Measurements from ENCODE around the gene ACTR3C.
A peak's percentile ranks its signal among the peaks of the same experiment; 100 is the strongest.

ACTR3C gene

DNA sequence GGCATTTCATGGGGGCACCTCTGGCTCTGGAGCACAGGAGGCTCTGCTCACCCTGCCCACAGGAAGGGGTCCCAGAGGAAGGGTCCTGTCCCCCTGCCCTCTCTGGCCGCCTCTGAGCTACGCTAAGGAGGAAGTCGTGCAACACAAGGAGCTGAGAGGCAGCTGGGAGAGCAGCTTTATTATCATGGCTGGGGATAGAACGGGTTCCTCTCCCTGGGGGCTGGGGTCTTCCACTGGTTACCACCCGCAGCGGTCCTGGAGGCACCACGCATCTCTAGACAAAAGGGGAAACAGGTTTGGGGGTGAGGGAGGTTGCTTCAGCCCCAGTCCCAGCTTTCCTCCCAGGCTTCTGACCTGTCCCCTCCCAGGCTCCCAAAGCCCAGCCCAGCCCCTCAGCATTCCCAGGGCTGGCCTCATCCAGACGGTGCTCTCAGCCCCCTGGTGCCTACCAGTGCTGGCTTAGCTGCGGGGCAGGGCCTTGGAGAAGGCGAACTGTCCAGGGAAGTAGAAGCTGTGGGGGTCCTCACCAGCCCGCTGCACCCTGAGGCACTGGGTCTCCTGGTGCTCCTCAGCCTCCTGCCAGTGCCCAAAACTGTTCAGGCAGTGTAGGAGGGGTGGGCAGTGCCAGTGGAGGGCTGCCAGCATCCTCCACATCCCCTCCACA is 15.0 kb upstream of the ACTR3C start:
- no peak overlapping the region for H2BK12ac ChIP-seq (ENCODE audit: low read length in 2 of 2)
- no peak overlapping the region for H3K9ac ChIP-seq (ENCODE audit: low read length)
- H2AK5ac ChIP-seq (ENCODE audit: low read length, severe bottlenecking): no peak overlapping the region
- no peak overlapping the region for H3K27ac ChIP-seq (ENCODE audit: low read length, poor library complexity, severe bottlenecking)
- no peak overlapping the region for H4K91ac ChIP-seq (ENCODE audit: low read length)
- peaks cover 14% of the 10 kb centered on the region for H3K9me3 ChIP-seq (ENCODE audit: control insufficient read depth, low read length)
- no peak for DNase-seq
- peaks cover 52 to 68% of the 10 kb centered on the region in 2 experiments for H3K27me3 ChIP-seq (ENCODE audit: control insufficient read depth in 1 of 2, insufficient read depth in 1 of 2, low read length in 2 of 2)
- no peak overlapping the region for H2AFZ ChIP-seq (ENCODE audit: low read depth, low read length)
- H3K23ac ChIP-seq (ENCODE audit: low read length in 2 of 2): peak overlapping the region in 1 of 2 experiments; percentile 91
- no peaks in the 10 kb centered on the region for H3K36me3 ChIP-seq (ENCODE audit: control insufficient read depth in 1 of 2, insufficient read depth in 2 of 2, low read depth in 1 of 2, low read length in 2 of 2)
- 71% methylated on average over 7 of the region's 11 CpGs for WGBS
- H2BK15ac ChIP-seq (ENCODE audit: low read depth, poor library complexity, severe bottlenecking): peak overlapping the region; percentile 26
- peaks cover 22% of the 10 kb centered on the region for H3K4me1 ChIP-seq (ENCODE audit: control insufficient read depth, insufficient read depth, low read depth, low read length)
- H3K14ac ChIP-seq (ENCODE audit: low read length in 2 of 2): no peak overlapping the region
- no peak overlapping the region for H3K4me3 ChIP-seq (ENCODE audit: insufficient read depth in 1 of 2, low read depth in 1 of 2, low read length in 2 of 2)
- H3K4ac ChIP-seq (ENCODE audit: low read depth in 1 of 2, low read length in 2 of 2): no peak overlapping the region
- H3K18ac ChIP-seq (ENCODE audit: low read depth in 1 of 2, low read length in 2 of 2): no peak overlapping the region
- H2BK5ac ChIP-seq (ENCODE audit: low read depth, low read length, poor library complexity, severe bottlenecking): no peak overlapping the region
- peak overlapping the region; percentile 13 for H2BK120ac ChIP-seq (ENCODE audit: low read depth, low read length)
- no peaks in the 10 kb centered on the region for H3K79me1 ChIP-seq (replicated peaks; ENCODE audit: low read length, poor library complexity, severe bottlenecking)
- no peak overlapping the region for H4K8ac ChIP-seq (ENCODE audit: low read length)
- H3K4me2 ChIP-seq (ENCODE audit: low read length, poor library complexity, severe bottlenecking): no peak overlapping the region

DNA sequence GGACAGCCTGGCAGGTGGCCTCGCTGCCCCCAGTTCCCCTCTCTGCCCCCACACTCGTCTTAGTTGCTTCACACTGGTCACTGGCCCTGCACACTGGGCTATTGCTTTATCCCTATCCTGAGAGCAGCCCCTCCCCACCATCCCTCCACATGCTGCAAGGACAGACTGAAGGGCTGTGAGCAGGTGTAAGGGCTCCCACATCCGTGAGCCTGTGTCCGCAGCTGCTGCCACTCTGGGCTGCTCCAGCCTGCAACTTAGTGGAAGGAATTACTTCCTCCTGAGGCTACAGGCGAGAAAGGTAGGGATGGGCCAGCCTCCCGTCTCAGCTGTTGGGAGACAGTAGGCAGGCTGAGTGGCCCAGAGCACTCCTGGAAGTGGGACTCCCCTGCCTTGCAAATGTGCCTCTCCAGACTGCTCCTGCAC is 14.3 kb upstream of the ACTR3C start:
- Histone ChIP-seq H3K18ac (ENCODE audit: low read depth in 1 of 2, low read length in 2 of 2) (no peak overlapping the region), H3K23ac (ENCODE audit: low read length in 2 of 2) (no peak overlapping the region), H3K36me3 (ENCODE audit: control insufficient read depth in 1 of 2, insufficient read depth in 2 of 2, low read depth in 1 of 2, low read length in 2 of 2) (no peaks in the 10 kb centered on the region), H3K4me1 (ENCODE audit: control insufficient read depth, insufficient read depth, low read depth, low read length) (peaks cover 22% of the 10 kb centered on the region), H2AK5ac (ENCODE audit: low read length, severe bottlenecking) (no peak overlapping the region), H2BK15ac (ENCODE audit: low read depth, poor library complexity, severe bottlenecking) (no peak overlapping the region), H3K4me3 (ENCODE audit: insufficient read depth in 1 of 2, low read depth in 1 of 2, low read length in 2 of 2) (no peak overlapping the region), H3K4me2 (ENCODE audit: low read length, poor library complexity, severe bottlenecking) (no peak overlapping the region), H3K27ac (ENCODE audit: low read length, poor library complexity, severe bottlenecking) (no peak overlapping the region), H2BK5ac (ENCODE audit: low read depth, low read length, poor library complexity, severe bottlenecking) (no peak overlapping the region), H2BK120ac (ENCODE audit: low read depth, low read length) (peak overlapping the region; percentile 13), H3K14ac (ENCODE audit: low read length in 2 of 2) (no peak overlapping the region), H3K4ac (ENCODE audit: low read depth in 1 of 2, low read length in 2 of 2) (no peak overlapping the region), H3K9ac (ENCODE audit: low read length) (no peak overlapping the region), H4K8ac (ENCODE audit: low read length) (no peak overlapping the region), H3K27me3 (ENCODE audit: control insufficient read depth in 1 of 2, insufficient read depth in 1 of 2, low read length in 2 of 2) (peaks cover 48 to 62% of the 10 kb centered on the region in 2 experiments), H2AFZ (ENCODE audit: low read depth, low read length) (no peak overlapping the region), H3K79me1 (replicated peaks; ENCODE audit: low read length, poor library complexity, severe bottlenecking) (no peaks in the 10 kb centered on the region), H2BK12ac (ENCODE audit: low read length in 2 of 2) (no peak overlapping the region), H4K91ac (ENCODE audit: low read length) (no peak overlapping the region), H3K9me3 (ENCODE audit: control insufficient read depth, low read length) (peaks cover 8% of the 10 kb centered on the region)
- DNase-seq: no peak
- WGBS: 83% methylated on average over 6 of the region's 6 CpGs

DNA sequence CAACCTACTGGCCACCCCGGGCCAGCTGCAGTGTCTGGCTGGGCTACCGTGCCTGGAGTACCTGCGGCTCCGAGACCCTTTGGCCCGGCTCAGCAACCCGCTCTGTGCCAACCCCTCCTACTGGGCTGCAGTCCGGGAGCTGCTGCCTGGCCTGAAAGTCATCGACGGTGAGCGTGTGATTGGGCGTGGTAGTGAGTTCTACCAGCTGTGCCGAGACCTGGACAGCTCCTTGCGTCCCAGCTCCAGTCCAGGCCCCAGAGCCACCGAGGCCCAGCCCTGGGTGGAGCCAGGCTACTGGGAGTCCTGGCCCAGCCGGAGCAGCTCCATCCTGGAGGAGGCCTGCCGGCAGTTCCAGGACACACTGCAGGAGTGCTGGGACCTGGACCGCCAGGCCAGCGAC is 13.8 kb upstream of the ACTR3C start:
- Histone ChIP-seq H3K79me1 (replicated peaks; ENCODE audit: low read length, poor library complexity, severe bottlenecking) (no peaks in the 10 kb centered on the region), H3K23ac (ENCODE audit: low read length in 2 of 2) (no peak overlapping the region), H3K9ac (ENCODE audit: low read length) (no peak overlapping the region), H3K27ac (ENCODE audit: low read length, poor library complexity, severe bottlenecking) (no peak overlapping the region), H3K36me3 (ENCODE audit: control insufficient read depth in 1 of 2, insufficient read depth in 2 of 2, low read depth in 1 of 2, low read length in 2 of 2) (no peaks in the 10 kb centered on the region), H2AK5ac (ENCODE audit: low read length, severe bottlenecking) (no peak overlapping the region), H4K8ac (ENCODE audit: low read length) (no peak overlapping the region), H3K4me2 (ENCODE audit: low read length, poor library complexity, severe bottlenecking) (no peak overlapping the region), H2BK12ac (ENCODE audit: low read length in 2 of 2) (peak overlapping the region in 1 of 2 experiments; percentile 24), H2BK5ac (ENCODE audit: low read depth, low read length, poor library complexity, severe bottlenecking) (no peak overlapping the region), H4K91ac (ENCODE audit: low read length) (peak overlapping the region; percentile 25), H2AFZ (ENCODE audit: low read depth, low read length) (no peak overlapping the region), H3K14ac (ENCODE audit: low read length in 2 of 2) (no peak overlapping the region), H3K4me1 (ENCODE audit: control insufficient read depth, insufficient read depth, low read depth, low read length) (peaks cover 22% of the 10 kb centered on the region), H3K9me3 (ENCODE audit: control insufficient read depth, low read length) (peaks cover 3% of the 10 kb centered on the region), H3K27me3 (ENCODE audit: control insufficient read depth in 1 of 2, insufficient read depth in 1 of 2, low read length in 2 of 2) (peaks cover 43 to 57% of the 10 kb centered on the region in 2 experiments), H3K18ac (ENCODE audit: low read depth in 1 of 2, low read length in 2 of 2) (no peak overlapping the region), H3K4me3 (ENCODE audit: insufficient read depth in 1 of 2, low read depth in 1 of 2, low read length in 2 of 2) (no peak overlapping the region), H3K4ac (ENCODE audit: low read depth in 1 of 2, low read length in 2 of 2) (no peak overlapping the region), H2BK15ac (ENCODE audit: low read depth, poor library complexity, severe bottlenecking) (no peak overlapping the region), H2BK120ac (ENCODE audit: low read depth, low read length) (no peak overlapping the region)
- DNase-seq: no peak
- 93% methylated on average over 18 of the region's 18 CpGs for WGBS

DNA sequence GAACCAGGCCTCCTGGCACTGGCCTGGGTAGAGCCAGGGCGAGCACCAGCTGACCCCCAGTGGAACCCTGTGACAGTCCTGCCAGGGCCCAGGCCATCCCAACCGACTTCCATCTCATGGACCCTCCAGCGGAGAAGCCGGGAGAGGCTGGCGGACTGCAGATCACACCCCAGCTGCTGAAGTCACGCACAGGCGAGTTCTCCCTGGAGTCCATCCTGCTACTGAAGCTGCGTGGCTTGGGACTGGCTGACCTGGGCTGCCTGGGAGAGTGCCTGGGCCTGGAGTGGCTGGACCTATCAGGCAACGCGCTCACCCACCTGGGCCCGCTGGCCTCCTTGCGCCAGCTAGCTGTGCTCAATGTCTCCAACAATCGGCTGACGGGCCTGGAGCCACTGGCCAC is 13.4 kb upstream of the ACTR3C start:
- Histone ChIP-seq H2BK15ac (ENCODE audit: low read depth, poor library complexity, severe bottlenecking) (peak overlapping the region; percentile 6), H3K36me3 (ENCODE audit: control insufficient read depth in 1 of 2, insufficient read depth in 2 of 2, low read depth in 1 of 2, low read length in 2 of 2) (no peaks in the 10 kb centered on the region), H3K23ac (ENCODE audit: low read length in 2 of 2) (no peak overlapping the region), H3K4ac (ENCODE audit: low read depth in 1 of 2, low read length in 2 of 2) (no peak overlapping the region), H3K4me1 (ENCODE audit: control insufficient read depth, insufficient read depth, low read depth, low read length) (peaks cover 22% of the 10 kb centered on the region), H3K9ac (ENCODE audit: low read length) (no peak overlapping the region), H3K27me3 (ENCODE audit: control insufficient read depth in 1 of 2, insufficient read depth in 1 of 2, low read length in 2 of 2) (peaks cover 41 to 53% of the 10 kb centered on the region in 2 experiments), H4K8ac (ENCODE audit: low read length) (no peak overlapping the region), H3K9me3 (ENCODE audit: control insufficient read depth, low read length) (no peaks in the 10 kb centered on the region), H3K79me1 (replicated peaks; ENCODE audit: low read length, poor library complexity, severe bottlenecking) (no peaks in the 10 kb centered on the region), H3K27ac (ENCODE audit: low read length, poor library complexity, severe bottlenecking) (no peak overlapping the region), H2AFZ (ENCODE audit: low read depth, low read length) (no peak overlapping the region), H2AK5ac (ENCODE audit: low read length, severe bottlenecking) (no peak overlapping the region), H2BK120ac (ENCODE audit: low read depth, low read length) (no peak overlapping the region), H4K91ac (ENCODE audit: low read length) (peak overlapping the region; percentile 25), H2BK12ac (ENCODE audit: low read length in 2 of 2) (peak overlapping the region in 1 of 2 experiments; percentile 60), H3K4me3 (ENCODE audit: insufficient read depth in 1 of 2, low read depth in 1 of 2, low read length in 2 of 2) (no peak overlapping the region), H3K4me2 (ENCODE audit: low read length, poor library complexity, severe bottlenecking) (no peak overlapping the region), H3K14ac (ENCODE audit: low read length in 2 of 2) (peak overlapping the region in 1 of 2 experiments; percentile 35), H2BK5ac (ENCODE audit: low read depth, low read length, poor library complexity, severe bottlenecking) (no peak overlapping the region), H3K18ac (ENCODE audit: low read depth in 1 of 2, low read length in 2 of 2) (peak overlapping the region in 1 of 2 experiments; percentile 18)
- no peak for DNase-seq
- WGBS: 94% methylated on average over 14 of the region's 14 CpGs
